GM18868 (cell line): ENCODE results near the gene VPS50.
"Not testable (repeated sequence)": the region's sequence is repeated elsewhere in the genome, so short reads cannot be mapped to it uniquely, and the experiment has no call there.

Experiments
- ATAC-seq: cut with Tn5 transposase; IDR thresholded peaks from one replicate; pipeline ENCODE4 v1.9.1; 2021; ENCODE audit warnings: mild to moderate bottlenecking, moderate library complexity; ENCODE audit not compliant: unreplicated experiment

VPS50 gene

DNA sequence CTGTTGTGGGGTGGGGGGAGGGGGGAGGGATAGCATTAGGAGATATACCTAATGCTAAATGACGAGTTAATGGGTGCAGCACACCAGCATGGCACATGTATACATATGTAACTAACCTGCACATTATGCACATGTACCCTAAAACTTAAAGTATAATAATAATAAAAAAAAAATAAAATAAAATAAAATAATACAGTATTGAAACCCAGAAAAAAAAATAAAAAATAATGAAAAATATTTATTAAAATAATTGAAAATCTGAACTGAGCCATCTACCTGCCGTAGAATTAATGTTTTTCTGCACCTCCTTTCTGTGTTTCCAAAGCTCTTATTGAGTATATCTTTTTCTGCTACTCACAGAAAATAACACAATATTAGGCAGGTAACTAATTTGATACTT is 94.1 kb downstream of the VPS50 start:
- ATAC-seq: not testable (repeated sequence)

- no peak for ATAC-seq
These were observed 95.0 kb downstream of the VPS50 start for GRCh38 chr7:93327006-93327633.

- no peak for ATAC-seq
These were observed 99.5 kb downstream of the VPS50 start for GRCh38 chr7:93331706-93332105.

- ATAC-seq: no peak
These were observed 100.0 kb downstream of the VPS50 start for GRCh38 chr7:93332172-93332571.

DNA sequence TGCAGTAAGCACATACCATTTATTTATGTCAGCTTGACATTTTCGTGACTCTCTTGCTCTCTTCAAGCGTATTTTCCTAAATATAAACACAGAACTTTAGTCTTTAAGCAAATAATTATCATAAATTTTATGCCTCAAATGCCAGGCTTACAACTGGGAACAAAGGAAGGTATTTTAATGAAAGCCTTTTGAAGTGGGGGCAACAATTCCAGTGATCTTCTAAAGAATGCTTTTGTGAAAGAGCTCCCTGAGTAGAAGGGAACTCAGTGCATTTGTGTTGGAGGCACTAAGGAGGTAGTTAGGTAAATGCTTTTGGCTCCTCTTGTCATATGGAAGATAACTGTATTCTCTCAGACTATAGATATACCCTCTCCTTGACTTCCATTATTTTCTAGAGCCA is 104.9 kb downstream of the VPS50 start:
- ATAC-seq: no peak

- not testable (repeated sequence) for ATAC-seq
These were observed 110.0 kb downstream of the VPS50 start for GRCh38 chr7:93342178-93342577.

- ATAC-seq: no peak
These were observed 118.2 kb downstream of the VPS50 start for GRCh38 chr7:93350338-93350737.

GRCh38 chr7:93352881-93353280 is 120.7 kb downstream of the VPS50 start:
- ATAC-seq: no peak

GRCh38 chr7:93354815-93355214 is 122.6 kb downstream of the VPS50 start:
- no peak for ATAC-seq

DNA sequence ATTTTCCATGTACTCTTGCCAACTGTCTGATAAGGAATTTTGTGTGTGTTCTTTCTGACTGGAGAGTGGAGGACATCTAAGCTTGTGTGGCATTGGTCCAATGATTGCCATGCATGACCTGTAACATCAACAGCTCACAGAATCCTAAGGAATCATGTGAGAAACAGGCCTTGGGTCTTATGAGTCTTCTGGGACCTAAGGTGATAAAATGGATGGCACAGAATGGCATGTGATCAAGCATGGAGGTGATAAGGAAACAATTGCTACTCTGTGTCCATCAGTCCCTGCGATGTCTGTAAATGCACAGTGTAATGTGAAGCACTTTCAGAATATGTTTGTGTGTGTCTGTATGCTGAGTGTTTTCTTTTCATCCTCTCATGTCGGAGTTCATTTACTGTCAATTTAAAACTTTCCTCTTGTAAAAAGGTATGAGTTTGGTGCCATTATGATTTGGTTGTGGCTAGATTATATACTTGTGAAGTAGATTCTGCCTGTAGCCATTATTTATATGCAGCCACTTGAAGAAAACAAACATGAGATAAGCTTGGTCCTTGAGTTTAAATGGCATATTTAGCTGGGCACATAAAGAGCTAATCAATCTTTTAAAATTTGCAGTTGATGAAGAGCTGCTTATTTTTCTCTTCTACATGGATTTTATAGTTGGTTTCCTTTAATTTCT is 127.5 kb downstream of the VPS50 start:
- no peak for ATAC-seq

DNA sequence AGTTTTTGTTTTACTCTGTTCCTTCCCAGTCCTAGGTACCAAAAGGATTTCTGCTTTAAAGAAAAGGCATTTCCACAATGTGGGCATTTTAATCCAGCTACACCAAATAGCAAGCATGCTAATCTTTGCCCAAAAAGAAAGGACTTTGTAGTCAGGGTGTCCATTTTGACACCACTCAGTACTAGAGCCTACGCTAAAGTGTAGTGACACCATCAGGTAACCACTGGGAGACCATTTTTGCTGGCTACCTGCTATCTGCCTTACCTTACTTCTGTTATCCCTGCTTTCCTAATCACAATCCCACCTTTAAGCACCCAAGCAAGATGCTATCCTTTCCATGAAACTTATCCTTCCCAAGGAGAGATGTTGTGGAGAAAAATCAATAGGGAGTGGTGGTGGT is 129.7 kb downstream of the VPS50 start:
- ATAC-seq: no peak

DNA sequence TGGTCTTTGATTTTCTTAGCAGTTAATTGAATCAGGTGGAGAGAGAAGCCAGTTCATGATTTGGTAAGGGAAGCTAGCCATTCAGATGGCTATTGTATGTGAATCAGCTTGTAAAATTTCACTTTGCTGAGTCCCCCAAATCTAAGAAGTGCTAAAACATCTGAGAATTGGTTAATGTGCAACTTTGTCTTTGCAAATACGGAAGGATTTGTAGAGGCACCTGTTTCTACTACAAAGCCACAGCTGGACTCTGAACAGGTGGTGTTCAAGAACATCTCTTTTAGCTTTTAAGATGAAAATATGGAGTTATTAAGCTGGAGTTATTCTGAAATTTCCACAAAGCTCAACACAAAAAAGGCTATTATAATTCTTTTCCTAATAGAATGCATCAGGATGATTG is 132.6 kb downstream of the VPS50 start:
- ATAC-seq: no peak

DNA sequence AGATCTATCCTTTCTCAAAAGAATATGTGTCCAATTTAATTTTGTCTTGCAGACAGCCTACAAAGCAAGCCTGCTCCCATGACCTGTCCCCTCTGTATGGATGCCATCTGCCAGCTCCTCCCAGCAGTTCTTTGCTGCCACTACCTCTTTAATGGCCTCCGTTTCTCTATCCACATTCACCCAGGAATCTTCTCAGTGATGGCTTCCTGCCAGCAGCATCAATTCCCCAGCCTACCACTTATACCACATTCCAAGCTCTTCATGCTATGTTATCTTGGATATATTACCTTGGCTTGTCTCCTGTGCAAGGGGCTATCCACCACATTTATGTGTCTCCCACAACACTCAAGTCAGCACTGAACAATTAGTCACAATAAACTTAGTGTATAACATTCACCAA is 133.2 kb downstream of the VPS50 start:
- ATAC-seq: no peak

DNA sequence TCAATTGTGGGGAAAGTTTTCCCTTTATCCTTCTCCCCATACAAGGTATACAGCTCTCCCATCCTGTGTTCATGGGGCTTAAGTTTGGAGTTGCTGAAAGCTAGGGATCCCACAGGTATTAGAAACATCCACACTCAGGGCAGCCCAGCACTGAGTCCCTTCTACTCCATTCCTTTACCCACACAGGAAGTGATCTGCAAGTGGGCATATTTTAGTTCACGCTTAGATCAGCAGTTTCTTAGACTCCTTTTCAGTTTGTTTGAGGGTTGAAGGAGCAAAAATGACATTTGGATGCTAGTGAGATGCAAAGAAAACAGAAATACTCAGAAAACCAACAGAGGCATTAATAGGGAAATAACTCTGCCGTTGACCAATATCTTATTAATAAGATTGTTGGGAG is 134.7 kb downstream of the VPS50 start:
- no peak for ATAC-seq

DNA sequence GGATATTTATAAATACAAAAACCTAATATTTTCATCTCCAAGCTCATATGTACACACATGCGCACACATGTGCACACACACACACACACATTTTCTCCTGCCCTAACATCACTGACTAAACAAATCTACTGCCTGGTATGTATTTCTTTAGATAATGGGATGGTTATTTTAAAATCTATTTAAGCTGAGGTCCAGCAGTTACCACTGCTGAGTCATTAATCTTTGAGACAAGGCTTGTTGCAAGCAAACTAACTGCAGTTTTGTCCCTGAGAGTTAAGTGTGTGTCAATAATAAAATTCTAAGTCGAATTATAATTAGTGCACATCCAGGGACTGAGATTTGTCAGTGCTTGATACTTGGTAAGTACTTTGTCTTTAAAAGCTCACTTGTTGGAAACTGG is 135.1 kb downstream of the VPS50 start:
- no peak for ATAC-seq

DNA sequence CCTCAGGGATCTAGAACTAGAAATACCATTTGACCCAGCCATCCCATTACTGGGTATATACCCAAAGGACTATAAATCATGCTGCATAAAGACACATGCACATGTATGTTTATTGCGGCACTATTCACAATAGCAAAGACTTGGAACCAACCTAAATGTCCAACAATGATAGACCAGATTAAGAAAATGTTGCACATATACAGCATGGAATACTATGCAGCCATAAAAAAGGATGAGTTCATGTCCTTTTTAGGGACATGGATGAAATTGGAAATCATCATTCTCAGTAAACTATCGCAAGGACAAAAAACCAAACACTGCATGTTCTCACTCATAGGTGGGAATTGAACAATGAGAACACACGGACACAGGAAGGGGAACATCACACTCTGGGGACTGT is 138.8 kb downstream of the VPS50 start:
- ATAC-seq: not testable (repeated sequence)

DNA sequence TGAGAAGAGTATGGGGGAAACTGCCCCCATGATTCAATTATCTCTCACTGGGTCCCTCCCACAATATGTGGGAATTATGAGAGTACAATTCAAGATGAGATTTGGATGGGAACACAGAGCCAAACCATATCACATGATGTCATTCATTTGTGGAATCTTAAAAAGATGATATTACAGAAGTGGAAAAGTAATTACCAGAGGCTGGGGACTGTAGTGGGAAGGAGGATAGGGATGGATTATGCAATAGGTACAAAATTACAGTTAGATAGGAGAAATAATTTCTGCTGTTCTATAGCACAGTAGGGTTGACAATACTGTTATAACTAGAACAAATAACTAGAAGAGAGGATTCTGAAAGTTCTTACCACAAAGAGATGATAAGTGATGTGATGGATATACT is 141.4 kb downstream of the VPS50 start:
- ATAC-seq: no peak

DNA sequence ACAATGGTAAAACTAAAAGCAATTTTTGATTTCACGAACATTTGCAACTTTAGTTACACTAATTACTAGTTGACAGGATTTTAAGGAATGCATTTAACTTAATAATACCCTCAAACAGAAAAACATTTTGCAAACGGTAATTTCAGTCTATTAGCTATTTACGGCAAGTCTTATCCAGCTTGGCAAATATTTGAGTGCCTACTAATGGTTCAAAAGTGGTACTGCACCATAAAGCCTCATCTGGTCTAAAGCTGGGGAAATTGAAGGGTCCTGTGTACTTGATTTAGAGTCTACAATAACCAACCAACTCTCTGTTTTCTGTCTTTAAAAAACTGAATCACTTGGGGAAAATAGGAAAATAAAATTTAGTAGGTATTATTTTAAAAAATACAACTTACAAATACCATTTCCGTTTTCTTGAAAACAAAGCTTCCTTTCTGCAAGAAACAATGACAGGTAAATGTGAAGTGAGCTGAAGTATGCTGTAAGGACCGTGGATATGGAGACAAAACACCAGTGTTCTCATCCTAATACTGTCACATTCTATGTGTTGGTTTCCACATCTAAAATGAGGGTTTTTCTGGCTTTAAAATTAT is 142.3 kb downstream of the VPS50 start:
- ATAC-seq: peak; percentile 92

- no peak for ATAC-seq
These were observed 143.4 kb downstream of the VPS50 start for GRCh38 chr7:93375603-93376002.

GRCh38 chr7:93378131-93378760 is 146.1 kb downstream of the VPS50 start:
- no peak for ATAC-seq

DNA sequence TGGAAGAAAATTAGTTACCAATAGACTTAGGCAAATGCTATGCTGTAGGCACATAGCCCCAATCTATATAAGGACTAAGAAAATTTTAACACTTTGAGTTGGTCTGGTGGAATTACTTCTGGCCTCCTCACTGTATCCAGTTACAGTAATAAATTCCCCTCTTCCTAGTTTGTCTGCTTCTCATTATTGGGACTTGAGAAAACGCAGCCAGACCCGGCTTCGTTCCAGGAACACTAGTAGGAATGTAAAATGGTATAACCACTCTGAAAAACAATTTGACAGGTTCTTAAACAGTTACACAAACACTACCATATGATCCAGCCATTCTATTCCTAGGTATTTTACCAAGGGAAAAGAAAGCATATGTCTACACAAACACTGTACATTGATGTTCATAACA is 150.2 kb downstream of the VPS50 start:
- ATAC-seq: no peak

- no peak for ATAC-seq
These were observed 158.5 kb downstream of the VPS50 start for GRCh38 chr7:93390660-93391059.
